HEK293 (cell line): ENCODE measurements around the gene TTC23.

Experiments
- CTCF ChIA-PET: fragments of 350-600 bp; formaldehyde crosslinking; extraction: SDS; loops from one replicate; lab custom pipeline; 2021; ENCODE audit warnings: antibody characterized with exemption; lab: Yijun Ruan, JAX
- POLR2A ChIA-PET: fragments of 300-600 bp; formaldehyde crosslinking; extraction: SDS; loops from one replicate; lab custom pipeline; 2020; ENCODE audit warnings: antibody characterized with exemption, inconsistent platforms; lab: Yijun Ruan, JAX
- H3K27ac ChIP-seq: fragments of 200-500 bp; sonication (Bioruptor generic); 2 replicates; pipeline ENCODE4 v1.5.1; 2014; ENCODE audit warnings: low read depth, low read length, control low read depth, inconsistent platforms; ENCODE audit errors: extremely low read depth
- H3K36me3 ChIP-seq, 2 experiments: fragments of 200-500 bp in 1 of 2; sonication (Bioruptor generic) in 1 of 2; 1 replicate in 1 of 2; 2 replicates in 1 of 2; pipeline ENCODE4 v1.5.1; 2014 to 2017; ENCODE audit warnings: inconsistent platforms in 2 of 2, low read length in 2 of 2; ENCODE audit not compliant: control insufficient read depth in 2 of 2, insufficient read depth in 1 of 2
- H3K4me1 ChIP-seq: fragments of 200-500 bp; sonication (Bioruptor generic); 2 replicates; pipeline ENCODE4 v1.5.1; 2014; ENCODE audit warnings: mild to moderate bottlenecking, low read length, inconsistent platforms; ENCODE audit not compliant: control insufficient read depth, insufficient read depth
- H3K4me3 ChIP-seq: 2 replicates; pipeline ENCODE4 v1.5.1; 2011; ENCODE audit warnings: low read depth, mild to moderate bottlenecking, control low read depth, low read length, moderate library complexity
- H3K9me3 ChIP-seq: fragments of 200-500 bp; sonication (Bioruptor generic); 2 replicates; pipeline ENCODE4 v1.5.1; 2014; ENCODE audit warnings: low read depth, low read length, inconsistent platforms; ENCODE audit not compliant: control insufficient read depth, insufficient read depth
- HOXA7 ChIP-seq: sonication (generic); formaldehyde crosslinking; IDR thresholded peaks from 2 replicates; pipeline ENCODE4 v1.8.1; 2022; ENCODE audit warnings: missing genetic modification reagents, borderline replicate concordance
- KLF8 ChIP-seq: fragments of 450-650 bp; formaldehyde crosslinking; IDR thresholded peaks from 2 replicates; pipeline ENCODE4 v1.5.1; 2016; ENCODE audit warnings: missing biosample characterization, missing genetic modification characterization
- MEIS1 ChIP-seq: sonication (generic); formaldehyde crosslinking; IDR thresholded peaks from 2 replicates; pipeline ENCODE4 v1.8.1; 2022; ENCODE audit warnings: missing genetic modification reagents, mild to moderate bottlenecking, borderline replicate concordance
- SALL2 ChIP-seq: fragments of 450-650 bp; formaldehyde crosslinking; IDR thresholded peaks from 2 replicates; pipeline ENCODE4 v1.5.0; 2017; ENCODE audit warnings: missing biosample characterization, mild to moderate bottlenecking, missing genetic modification characterization, borderline replicate concordance
- SCRT1 ChIP-seq: fragments of 450-650 bp; formaldehyde crosslinking; IDR thresholded peaks from 2 replicates; pipeline ENCODE4 v1.5.1; 2016; ENCODE audit warnings: missing biosample characterization, missing genetic modification characterization, borderline replicate concordance
- SETDB1 ChIP-seq: IDR thresholded peaks from one replicate; pipeline ENCODE4 v1.6.1; 2017; ENCODE audit warnings: mild to moderate bottlenecking, low read length, moderate library complexity, mixed read lengths; ENCODE audit not compliant: insufficient read length
- SP2 ChIP-seq: fragments of 450-650 bp; formaldehyde crosslinking; IDR thresholded peaks from 2 replicates; pipeline ENCODE4 v1.5.1; 2016; ENCODE audit warnings: missing biosample characterization, missing genetic modification characterization
- TRIM28 ChIP-seq: IDR thresholded peaks from 2 replicates; pipeline ENCODE4 v1.6.1; 2011; ENCODE audit warnings: low read length, control low read depth, borderline replicate concordance
- ZBTB48 ChIP-seq: fragments of 450-650 bp; formaldehyde crosslinking; IDR thresholded peaks from 2 replicates; pipeline ENCODE4 v1.5.1; 2016; ENCODE audit warnings: missing biosample characterization, missing genetic modification characterization
- ZBTB8A ChIP-seq: fragments of 450-650 bp; formaldehyde crosslinking; IDR thresholded peaks from 2 replicates; pipeline ENCODE4 v1.5.1; 2016; ENCODE audit warnings: missing biosample characterization, missing genetic modification characterization
- ZFHX2 ChIP-seq: fragments of 450-650 bp; formaldehyde crosslinking; conservative IDR thresholded peaks from 2 replicates; pipeline ENCODE4 v1.5.1; 2016; ENCODE audit warnings: missing biosample characterization, missing genetic modification characterization
- ZNF140 ChIP-seq: fragments of 450-650 bp; formaldehyde crosslinking; IDR thresholded peaks from 2 replicates; pipeline ENCODE4 v1.5.1; 2016; ENCODE audit warnings: missing biosample characterization, missing genetic modification characterization
- ZNF16 ChIP-seq: fragments of 450-650 bp; formaldehyde crosslinking; IDR thresholded peaks from 2 replicates; pipeline ENCODE4 v1.5.1; 2016; ENCODE audit warnings: low read depth, missing biosample characterization, missing genetic modification characterization
- ZNF404 ChIP-seq: fragments of 450-650 bp; formaldehyde crosslinking; IDR thresholded peaks from 2 replicates; pipeline ENCODE4 v1.5.1; 2017; ENCODE audit warnings: missing biosample characterization, missing genetic modification characterization
- ZNF416 ChIP-seq: fragments of 450-650 bp; formaldehyde crosslinking; IDR thresholded peaks from 2 replicates; pipeline ENCODE4 v1.5.1; 2016; ENCODE audit warnings: missing biosample characterization, missing genetic modification characterization
- ZNF473 ChIP-seq: fragments of 450-650 bp; formaldehyde crosslinking; IDR thresholded peaks from 2 replicates; pipeline ENCODE4 v1.5.1; 2017; ENCODE audit warnings: missing biosample characterization, missing genetic modification characterization
- ZNF544 ChIP-seq: fragments of 450-650 bp; formaldehyde crosslinking; IDR thresholded peaks from 2 replicates; pipeline ENCODE4 v1.5.0; 2017; ENCODE audit warnings: missing biosample characterization, missing genetic modification characterization
- ZNF677 ChIP-seq: fragments of 450-650 bp; IDR thresholded peaks from 2 replicates; pipeline ENCODE4 v1.5.0; 2018; ENCODE audit warnings: missing biosample characterization, mild to moderate bottlenecking, missing genetic modification characterization, moderate library complexity
- ZNF776 ChIP-seq: fragments of 450-650 bp; formaldehyde crosslinking; IDR thresholded peaks from 2 replicates; pipeline ENCODE4 v1.5.0; 2017; ENCODE audit warnings: missing biosample characterization, missing genetic modification characterization, borderline replicate concordance
- ZNF792 ChIP-seq: fragments of 450-650 bp; formaldehyde crosslinking; IDR thresholded peaks from 2 replicates; pipeline ENCODE4 v1.5.1; 2016; ENCODE audit warnings: missing biosample characterization, missing genetic modification characterization
- ZNF830 ChIP-seq: fragments of 450-650 bp; IDR thresholded peaks from 2 replicates; pipeline ENCODE4 v1.5.0; 2018; ENCODE audit warnings: missing biosample characterization, missing genetic modification characterization, low read depth, mild to moderate bottlenecking, moderate library complexity
- TF ChIP-seq, protein P1 (sequence below): fragments of 450-650 bp; formaldehyde crosslinking; IDR thresholded peaks from 2 replicates; pipeline ENCODE4 v1.5.1; 2016; ENCODE audit warnings: missing biosample characterization, missing genetic modification characterization
- TF ChIP-seq, protein P2 (sequence below): fragments of 450-650 bp; IDR thresholded peaks from 2 replicates; pipeline ENCODE4 v1.5.1; 2018; ENCODE audit warnings: missing biosample characterization, missing genetic modification characterization
- TF ChIP-seq, protein P3 (sequence below): fragments of 450-650 bp; formaldehyde crosslinking; IDR thresholded peaks from 2 replicates; pipeline ENCODE4 v1.5.1; 2016; ENCODE audit warnings: missing biosample characterization, missing genetic modification characterization
- TF ChIP-seq, protein P4 (sequence below): fragments of 450-650 bp; formaldehyde crosslinking; conservative IDR thresholded peaks from 2 replicates; pipeline ENCODE4 v1.5.1; 2016; ENCODE audit warnings: low read depth, missing biosample characterization, missing genetic modification characterization

Gene TTC23

DNA sequence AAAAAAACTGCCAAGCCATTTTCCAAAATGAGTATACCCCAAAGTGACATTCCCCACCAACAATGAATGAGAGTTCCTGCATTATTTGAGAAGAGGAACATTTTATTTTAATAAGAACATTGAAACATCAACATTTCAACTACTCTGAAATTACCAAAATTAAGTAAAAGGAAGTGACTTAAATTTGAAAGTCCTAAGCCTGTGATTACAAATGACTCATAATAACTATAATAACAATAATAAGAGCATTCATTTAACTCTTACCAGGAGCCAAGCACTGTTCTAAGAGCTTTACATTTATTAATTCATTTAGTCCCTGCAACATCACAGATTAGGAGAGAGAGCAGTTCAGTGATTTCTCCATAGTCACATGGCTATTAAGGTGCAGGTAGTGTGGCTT is 34.3 kb upstream of the TTC23 start:
- CTCF ChIA-PET, result interaction anchor here (1.6 to 5.2 kb wide), 3 partner anchors 11 to 473 kb away, joined by 5 to 83 read pairs (median 33); no protein-coding TSS in a partner anchor
- Histone ChIP-seq H3K4me1 (no peaks in the 10 kb centered on the region), H3K9me3 (no peaks in the 10 kb centered on the region), H3K36me3 (no peaks in the 10 kb centered on the region), H3K27ac (no peak overlapping the region), H3K4me3 (no peak overlapping the region)
- POLR2A ChIA-PET, result interaction anchor here (1.3 kb wide), 1 partner anchor 450 kb away, joined by 6 read pairs; the partner anchor contains the start of gene LYSMD4
- TF ChIP-seq MEIS1 (CRISPR knock-in tag) (no peak), ZNF776 (no peak), ZNF677 (tag by site-specific recombination) (no peak), SETDB1 (no peak)

DNA sequence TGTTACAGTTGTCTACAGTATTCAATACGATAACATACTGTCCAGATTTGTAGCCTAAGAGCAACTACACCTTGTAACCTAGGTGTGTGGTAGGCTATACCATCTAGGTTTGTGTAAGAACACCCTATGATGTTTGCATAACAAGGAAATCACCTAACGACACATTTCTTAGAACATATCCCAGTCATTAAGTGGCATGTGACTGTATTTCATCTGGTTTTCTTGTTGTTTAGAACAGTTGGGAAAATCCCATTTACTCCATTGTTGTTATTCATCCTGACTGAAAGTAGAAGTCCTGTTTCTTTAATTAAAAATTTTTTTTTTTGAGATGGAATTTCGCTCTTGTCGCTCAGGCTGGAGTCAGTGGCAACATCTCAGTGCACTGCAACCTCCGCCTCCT is 33.2 kb upstream of the TTC23 start:
- H3K4me1 ChIP-seq, result no peaks in the 10 kb centered on the region
- POLR2A ChIA-PET, result no interaction called here
- H3K4me3 ChIP-seq, result no peak overlapping the region
- no peaks in the 10 kb centered on the region for H3K36me3 ChIP-seq
- CTCF ChIA-PET, result interaction anchor here (0.6 to 4.0 kb wide), 6 partner anchors 10 to 474 kb away, joined by 3 to 33 read pairs (median 8); no protein-coding TSS in a partner anchor
- no peak overlapping the region for H3K27ac ChIP-seq
- TF ChIP-seq ZNF404 (tag by site-specific recombination) (no peak), TRIM28 (no peak), ZBTB8A (no peak), ZNF473 (tag by site-specific recombination) (no peak), ZNF140 (tag by site-specific recombination) (no peak), SP2 (no peak)
- H3K9me3 ChIP-seq, result no peaks in the 10 kb centered on the region

DNA sequence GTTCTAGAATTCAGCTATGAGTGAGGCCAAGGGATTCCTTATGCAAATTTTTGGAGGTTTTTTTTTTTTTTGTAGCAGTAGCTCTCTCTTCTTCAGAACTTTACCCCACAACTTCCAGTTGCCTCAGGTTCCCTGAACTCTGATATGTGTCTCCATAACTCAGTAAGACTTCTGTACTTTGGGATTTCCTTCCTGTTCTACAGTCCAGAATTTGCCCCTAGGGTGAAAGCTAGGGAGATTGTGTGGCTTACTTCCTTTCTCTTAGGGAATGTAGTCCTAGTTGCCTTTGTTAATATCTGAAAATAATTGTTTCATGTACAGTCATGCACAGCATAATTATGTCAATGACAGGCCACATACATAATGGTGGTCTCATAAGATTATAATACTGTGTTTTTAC is 32.7 kb upstream of the TTC23 start:
- H3K9me3 ChIP-seq, result no peaks in the 10 kb centered on the region
- POLR2A ChIA-PET, result no interaction called here
- no peak overlapping the region for H3K27ac ChIP-seq
- CTCF ChIA-PET, result interaction anchor here (0.6 to 4.0 kb wide), 7 partner anchors 9 to 474 kb away, joined by 3 to 33 read pairs (median 8); no protein-coding TSS in a partner anchor
- H3K4me1 ChIP-seq, result no peaks in the 10 kb centered on the region
- no peaks in the 10 kb centered on the region for H3K36me3 ChIP-seq
- no peak overlapping the region for H3K4me3 ChIP-seq
- no peak for TF ChIP-seq ZNF830 (tag by site-specific recombination)
- TF ChIP-seq, protein P1, sequence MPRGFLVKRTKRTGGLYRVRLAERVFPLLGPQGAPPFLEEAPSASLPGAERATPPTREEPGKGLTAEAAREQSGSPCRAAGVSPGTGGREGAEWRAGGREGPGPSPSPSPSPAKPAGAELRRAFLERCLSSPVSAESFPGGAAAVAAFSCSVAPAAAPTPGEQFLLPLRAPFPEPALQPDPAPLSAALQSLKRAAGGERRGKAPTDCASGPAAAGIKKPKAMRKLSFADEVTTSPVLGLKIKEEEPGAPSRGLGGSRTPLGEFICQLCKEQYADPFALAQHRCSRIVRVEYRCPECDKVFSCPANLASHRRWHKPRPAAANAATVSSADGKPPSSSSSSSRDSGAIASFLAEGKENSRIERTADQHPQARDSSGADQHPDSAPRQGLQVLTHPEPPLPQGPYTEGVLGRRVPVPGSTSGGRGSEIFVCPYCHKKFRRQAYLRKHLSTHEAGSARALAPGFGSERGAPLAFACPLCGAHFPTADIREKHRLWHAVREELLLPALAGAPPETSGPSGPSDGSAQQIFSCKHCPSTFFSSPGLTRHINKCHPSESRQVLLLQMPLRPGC (tag by site-specific recombination), result no peak
- TF ChIP-seq ZNF544, result no peak
- TF ChIP-seq SCRT1 (tag by site-specific recombination), result no peak
- TF ChIP-seq, protein P2, sequence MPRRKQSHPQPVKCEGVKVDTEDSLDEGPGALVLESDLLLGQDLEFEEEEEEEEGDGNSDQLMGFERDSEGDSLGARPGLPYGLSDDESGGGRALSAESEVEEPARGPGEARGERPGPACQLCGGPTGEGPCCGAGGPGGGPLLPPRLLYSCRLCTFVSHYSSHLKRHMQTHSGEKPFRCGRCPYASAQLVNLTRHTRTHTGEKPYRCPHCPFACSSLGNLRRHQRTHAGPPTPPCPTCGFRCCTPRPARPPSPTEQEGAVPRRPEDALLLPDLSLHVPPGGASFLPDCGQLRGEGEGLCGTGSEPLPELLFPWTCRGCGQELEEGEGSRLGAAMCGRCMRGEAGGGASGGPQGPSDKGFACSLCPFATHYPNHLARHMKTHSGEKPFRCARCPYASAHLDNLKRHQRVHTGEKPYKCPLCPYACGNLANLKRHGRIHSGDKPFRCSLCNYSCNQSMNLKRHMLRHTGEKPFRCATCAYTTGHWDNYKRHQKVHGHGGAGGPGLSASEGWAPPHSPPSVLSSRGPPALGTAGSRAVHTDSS (tag by site-specific recombination), result no peak
- TF ChIP-seq, protein P3, sequence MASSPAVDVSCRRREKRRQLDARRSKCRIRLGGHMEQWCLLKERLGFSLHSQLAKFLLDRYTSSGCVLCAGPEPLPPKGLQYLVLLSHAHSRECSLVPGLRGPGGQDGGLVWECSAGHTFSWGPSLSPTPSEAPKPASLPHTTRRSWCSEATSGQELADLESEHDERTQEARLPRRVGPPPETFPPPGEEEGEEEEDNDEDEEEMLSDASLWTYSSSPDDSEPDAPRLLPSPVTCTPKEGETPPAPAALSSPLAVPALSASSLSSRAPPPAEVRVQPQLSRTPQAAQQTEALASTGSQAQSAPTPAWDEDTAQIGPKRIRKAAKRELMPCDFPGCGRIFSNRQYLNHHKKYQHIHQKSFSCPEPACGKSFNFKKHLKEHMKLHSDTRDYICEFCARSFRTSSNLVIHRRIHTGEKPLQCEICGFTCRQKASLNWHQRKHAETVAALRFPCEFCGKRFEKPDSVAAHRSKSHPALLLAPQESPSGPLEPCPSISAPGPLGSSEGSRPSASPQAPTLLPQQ (tag by site-specific recombination), result no peak
- no peak for TF ChIP-seq ZNF473 (tag by site-specific recombination)
- TF ChIP-seq HOXA7 (CRISPR knock-in tag), result no peak
- no peak for TF ChIP-seq SETDB1
- no peak for TF ChIP-seq ZNF792 (tag by site-specific recombination)
- no peak for TF ChIP-seq ZBTB48 (tag by site-specific recombination)
- no peak for TF ChIP-seq ZNF416 (tag by site-specific recombination)
- TF ChIP-seq SALL2, result no peak
- no peak for TF ChIP-seq KLF8 (tag by site-specific recombination)
- TF ChIP-seq, protein P4, sequence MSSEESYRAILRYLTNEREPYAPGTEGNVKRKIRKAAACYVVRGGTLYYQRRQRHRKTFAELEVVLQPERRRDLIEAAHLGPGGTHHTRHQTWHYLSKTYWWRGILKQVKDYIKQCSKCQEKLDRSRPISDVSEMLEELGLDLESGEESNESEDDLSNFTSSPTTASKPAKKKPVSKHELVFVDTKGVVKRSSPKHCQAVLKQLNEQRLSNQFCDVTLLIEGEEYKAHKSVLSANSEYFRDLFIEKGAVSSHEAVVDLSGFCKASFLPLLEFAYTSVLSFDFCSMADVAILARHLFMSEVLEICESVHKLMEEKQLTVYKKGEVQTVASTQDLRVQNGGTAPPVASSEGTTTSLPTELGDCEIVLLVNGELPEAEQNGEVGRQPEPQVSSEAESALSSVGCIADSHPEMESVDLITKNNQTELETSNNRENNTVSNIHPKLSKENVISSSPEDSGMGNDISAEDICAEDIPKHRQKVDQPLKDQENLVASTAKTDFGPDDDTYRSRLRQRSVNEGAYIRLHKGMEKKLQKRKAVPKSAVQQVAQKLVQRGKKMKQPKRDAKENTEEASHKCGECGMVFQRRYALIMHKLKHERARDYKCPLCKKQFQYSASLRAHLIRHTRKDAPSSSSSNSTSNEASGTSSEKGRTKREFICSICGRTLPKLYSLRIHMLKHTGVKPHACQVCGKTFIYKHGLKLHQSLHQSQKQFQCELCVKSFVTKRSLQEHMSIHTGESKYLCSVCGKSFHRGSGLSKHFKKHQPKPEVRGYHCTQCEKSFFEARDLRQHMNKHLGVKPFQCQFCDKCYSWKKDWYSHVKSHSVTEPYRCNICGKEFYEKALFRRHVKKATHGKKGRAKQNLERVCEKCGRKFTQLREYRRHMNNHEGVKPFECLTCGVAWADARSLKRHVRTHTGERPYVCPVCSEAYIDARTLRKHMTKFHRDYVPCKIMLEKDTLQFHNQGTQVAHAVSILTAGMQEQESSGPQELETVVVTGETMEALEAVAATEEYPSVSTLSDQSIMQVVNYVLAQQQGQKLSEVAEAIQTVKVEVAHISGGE (tag by site-specific recombination), result no peak
- TF ChIP-seq ZFHX2 (tag by site-specific recombination), result no peak
- no peak for TF ChIP-seq ZNF16 (tag by site-specific recombination)
